GM19099 (cell line): ENCODE data around the gene FLVCR2.

ENCODE experiments used
- POLR2A ChIP-seq: IDR thresholded peaks from 3 replicates; pipeline ENCODE4 v1.6.1; 2011; ENCODE audit warnings: low read depth; ENCODE audit not compliant: insufficient read length; ENCODE audit errors: extremely low read depth

The FLVCR2 gene

GRCh38 chr14:75654127-75654732 is 75.8 kb downstream of the FLVCR2 start:
- no peak for TF ChIP-seq POLR2A

GRCh38 chr14:75655235-75655634 is 76.8 kb downstream of the FLVCR2 start:
- no peak for TF ChIP-seq POLR2A

- TF ChIP-seq POLR2A: no peak
These were observed 78.9 kb downstream of the FLVCR2 start for GRCh38 chr14:75657331-75657730.

- TF ChIP-seq POLR2A: no peak
These were observed 80.5 kb downstream of the FLVCR2 start for GRCh38 chr14:75658957-75659356.

GRCh38 chr14:75660238-75660629 is 81.8 kb downstream of the FLVCR2 start:
- no peak for TF ChIP-seq POLR2A

GRCh38 chr14:75660630-75661498 is 82.4 kb downstream of the FLVCR2 start, which contains the start of the genes ERG28 and TTLL5:
Gene ERG28 (minus strand): TSS chr14:75660876. CDS start chr14:75657502, 3,374 bp downstream.
Gene TTLL5 (plus strand): TSS chr14:75661246. CDS start chr14:75663150, 1,904 bp downstream.
- peak; percentile 88 for TF ChIP-seq POLR2A

- no peak for TF ChIP-seq POLR2A
These were observed 83.0 kb downstream of the FLVCR2 start for GRCh38 chr14:75661499-75661814.

- no peak for TF ChIP-seq POLR2A
These were observed 84.5 kb downstream of the FLVCR2 start for GRCh38 chr14:75662966-75663365.

GRCh38 chr14:75667099-75667765 is 88.8 kb downstream of the FLVCR2 start:
- TF ChIP-seq POLR2A: no peak

- TF ChIP-seq POLR2A: no peak
These were observed 94.3 kb downstream of the FLVCR2 start for GRCh38 chr14:75672605-75673192.

GRCh38 chr14:75673345-75674035 is 95.1 kb downstream of the FLVCR2 start:
- TF ChIP-seq POLR2A: no peak

GRCh38 chr14:75675265-75675960 is 97.0 kb downstream of the FLVCR2 start:
- TF ChIP-seq POLR2A: no peak

GRCh38 chr14:75685910-75686309 is 107.5 kb downstream of the FLVCR2 start:
- TF ChIP-seq POLR2A: no peak

GRCh38 chr14:75689012-75689411 is 110.6 kb downstream of the FLVCR2 start:
- no peak for TF ChIP-seq POLR2A
